ENCODE results near the gene SPATC1L.
"Not testable (repeated sequence)": the region's sequence is repeated elsewhere in the genome, so short reads cannot be mapped to it uniquely, and the experiment has no call there.

The SPATC1L gene

GRCh38 chr21:46178961-46179360 lies 5.3 kb downstream of the SPATC1L start:
- no peaks in the 10 kb centered on the region for H3K36me3 ChIP-seq (ENCODE audit: control insufficient read depth in 1 of 2, insufficient read depth in 2 of 2, low read length in 2 of 2)
- H3K27me3 ChIP-seq (ENCODE audit: low read depth, low read length): no peaks in the 10 kb centered on the region
- no peak overlapping the region for H3K27ac ChIP-seq (ENCODE audit: low read length)
- peaks cover 0 to 6% of the 10 kb centered on the region in 2 donors for H3K9me3 ChIP-seq (ENCODE audit: control insufficient read depth in 1 of 2, low read length in 2 of 2)
- no peaks in the 10 kb centered on the region for H3K4me1 ChIP-seq (ENCODE audit: control insufficient read depth in 1 of 2, insufficient read depth in 2 of 2, low read length in 2 of 2)
- H3K4me3 ChIP-seq (ENCODE audit: low read depth in 1 of 2, low read length in 2 of 2): no peak overlapping the region

GRCh38 chr21:46176443-46177129 lies 7.7 kb downstream of the SPATC1L start:
- not testable (repeated sequence) for H3K36me3 ChIP-seq (ENCODE audit: control insufficient read depth in 1 of 2, insufficient read depth in 2 of 2, low read length in 2 of 2); H3K4me1 ChIP-seq (ENCODE audit: control insufficient read depth in 1 of 2, insufficient read depth in 2 of 2, low read length in 2 of 2); H3K9me3 ChIP-seq (ENCODE audit: control insufficient read depth in 1 of 2, low read length in 2 of 2); H3K27me3 ChIP-seq (ENCODE audit: low read depth, low read length); H3K4me3 ChIP-seq (ENCODE audit: low read depth in 1 of 2, low read length in 2 of 2); H3K27ac ChIP-seq (ENCODE audit: low read length)

- no peaks in the 10 kb centered on the region for H3K36me3 ChIP-seq (ENCODE audit: control insufficient read depth in 1 of 2, insufficient read depth in 2 of 2, low read length in 2 of 2)
- no peak overlapping the region for H3K27ac ChIP-seq (ENCODE audit: low read length)
- H3K4me1 ChIP-seq (ENCODE audit: control insufficient read depth in 1 of 2, insufficient read depth in 2 of 2, low read length in 2 of 2): no peaks in the 10 kb centered on the region
- no peak overlapping the region for H3K4me3 ChIP-seq (ENCODE audit: low read depth in 1 of 2, low read length in 2 of 2)
- peaks cover 0 to 6% of the 10 kb centered on the region in 2 donors for H3K9me3 ChIP-seq (ENCODE audit: control insufficient read depth in 1 of 2, low read length in 2 of 2)
- H3K27me3 ChIP-seq (ENCODE audit: low read depth, low read length): no peaks in the 10 kb centered on the region
Observed at GRCh38 chr21:46173573-46173972, 10.7 kb downstream of the SPATC1L start.

- Histone ChIP-seq H3K27ac (ENCODE audit: low read length) (no peak overlapping the region), H3K36me3 (ENCODE audit: control insufficient read depth in 1 of 2, insufficient read depth in 2 of 2, low read length in 2 of 2) (no peaks in the 10 kb centered on the region), H3K4me3 (ENCODE audit: low read depth in 1 of 2, low read length in 2 of 2) (no peak overlapping the region), H3K4me1 (ENCODE audit: control insufficient read depth in 1 of 2, insufficient read depth in 2 of 2, low read length in 2 of 2) (no peaks in the 10 kb centered on the region), H3K9me3 (ENCODE audit: control insufficient read depth in 1 of 2, low read length in 2 of 2) (peaks cover 0 to 6% of the 10 kb centered on the region in 2 donors), H3K27me3 (ENCODE audit: low read depth, low read length) (no peaks in the 10 kb centered on the region)
Observed at GRCh38 chr21:46172863-46173528, 11.3 kb downstream of the SPATC1L start.

GRCh38 chr21:46171996-46172862 lies 12.0 kb downstream of the SPATC1L start:
- H3K4me3 ChIP-seq (ENCODE audit: low read depth in 1 of 2, low read length in 2 of 2): no peak overlapping the region
- H3K27ac ChIP-seq (ENCODE audit: low read length): no peak overlapping the region
- H3K4me1 ChIP-seq (ENCODE audit: control insufficient read depth in 1 of 2, insufficient read depth in 2 of 2, low read length in 2 of 2): no peaks in the 10 kb centered on the region
- H3K27me3 ChIP-seq (ENCODE audit: low read depth, low read length): no peaks in the 10 kb centered on the region
- H3K9me3 ChIP-seq (ENCODE audit: control insufficient read depth in 1 of 2, low read length in 2 of 2): peaks cover 0 to 6% of the 10 kb centered on the region in 2 donors
- H3K36me3 ChIP-seq (ENCODE audit: control insufficient read depth in 1 of 2, insufficient read depth in 2 of 2, low read length in 2 of 2): no peaks in the 10 kb centered on the region

GRCh38 chr21:46171585-46171984 lies 12.7 kb downstream of the SPATC1L start:
- Histone ChIP-seq H3K36me3 (ENCODE audit: control insufficient read depth in 1 of 2, insufficient read depth in 2 of 2, low read length in 2 of 2) (no peaks in the 10 kb centered on the region), H3K9me3 (ENCODE audit: control insufficient read depth in 1 of 2, low read length in 2 of 2) (peaks cover 0 to 6% of the 10 kb centered on the region in 2 donors), H3K27ac (ENCODE audit: low read length) (no peak overlapping the region), H3K4me3 (ENCODE audit: low read depth in 1 of 2, low read length in 2 of 2) (no peak overlapping the region), H3K4me1 (ENCODE audit: control insufficient read depth in 1 of 2, insufficient read depth in 2 of 2, low read length in 2 of 2) (no peaks in the 10 kb centered on the region), H3K27me3 (ENCODE audit: low read depth, low read length) (no peaks in the 10 kb centered on the region)

- not testable (repeated sequence) for H3K27me3 ChIP-seq (ENCODE audit: low read depth, low read length); H3K9me3 ChIP-seq (ENCODE audit: control insufficient read depth in 1 of 2, low read length in 2 of 2); H3K27ac ChIP-seq (ENCODE audit: low read length); H3K36me3 ChIP-seq (ENCODE audit: control insufficient read depth in 1 of 2, insufficient read depth in 2 of 2, low read length in 2 of 2); H3K4me3 ChIP-seq (ENCODE audit: low read depth in 1 of 2, low read length in 2 of 2); H3K4me1 ChIP-seq (ENCODE audit: control insufficient read depth in 1 of 2, insufficient read depth in 2 of 2, low read length in 2 of 2)
Observed at GRCh38 chr21:46170436-46171193, 13.6 kb downstream of the SPATC1L start.

GRCh38 chr21:46168659-46169386 lies 15.4 kb downstream of the SPATC1L start:
- H3K9me3 ChIP-seq (ENCODE audit: control insufficient read depth in 1 of 2, low read length in 2 of 2): no peaks in the 10 kb centered on the region
- no peak overlapping the region for H3K4me3 ChIP-seq (ENCODE audit: low read depth in 1 of 2, low read length in 2 of 2)
- H3K36me3 ChIP-seq (ENCODE audit: control insufficient read depth in 1 of 2, insufficient read depth in 2 of 2, low read length in 2 of 2): no peaks in the 10 kb centered on the region
- H3K4me1 ChIP-seq (ENCODE audit: control insufficient read depth in 1 of 2, insufficient read depth in 2 of 2, low read length in 2 of 2): no peaks in the 10 kb centered on the region
- H3K27me3 ChIP-seq (ENCODE audit: low read depth, low read length): no peaks in the 10 kb centered on the region
- H3K27ac ChIP-seq (ENCODE audit: low read length): no peak overlapping the region

GRCh38 chr21:46168238-46168637 lies 16.0 kb downstream of the SPATC1L start:
- no peak overlapping the region for H3K27ac ChIP-seq (ENCODE audit: low read length)
- no peaks in the 10 kb centered on the region for H3K36me3 ChIP-seq (ENCODE audit: control insufficient read depth in 1 of 2, insufficient read depth in 2 of 2, low read length in 2 of 2)
- H3K4me1 ChIP-seq (ENCODE audit: control insufficient read depth in 1 of 2, insufficient read depth in 2 of 2, low read length in 2 of 2): no peaks in the 10 kb centered on the region

GRCh38 chr21:46165098-46165497 lies 19.2 kb downstream of the SPATC1L start:
- Histone ChIP-seq H3K36me3 (ENCODE audit: control insufficient read depth in 1 of 2, insufficient read depth in 2 of 2, low read length in 2 of 2) (no peaks in the 10 kb centered on the region), H3K27ac (ENCODE audit: low read length) (no peak overlapping the region)

More at GRCh38 chr21:46168238-46168637, 16.0 kb downstream of the SPATC1L start:
- Histone ChIP-seq H3K4me3 (ENCODE audit: low read depth in 1 of 2, low read length in 2 of 2) (no peak overlapping the region), H3K27me3 (ENCODE audit: low read depth, low read length) (no peaks in the 10 kb centered on the region), H3K9me3 (ENCODE audit: control insufficient read depth in 1 of 2, low read length in 2 of 2) (no peaks in the 10 kb centered on the region)

More at GRCh38 chr21:46165098-46165497, 19.2 kb downstream of the SPATC1L start:
- Histone ChIP-seq H3K9me3 (ENCODE audit: control insufficient read depth in 1 of 2, low read length in 2 of 2) (no peaks in the 10 kb centered on the region), H3K27me3 (ENCODE audit: low read depth, low read length) (no peaks in the 10 kb centered on the region), H3K4me3 (ENCODE audit: low read depth in 1 of 2, low read length in 2 of 2) (no peak overlapping the region), H3K4me1 (ENCODE audit: control insufficient read depth in 1 of 2, insufficient read depth in 2 of 2, low read length in 2 of 2) (no peaks in the 10 kb centered on the region)

Measured in muscle layer of duodenum (tissue), 2 donors.